Trophoblast cell (in vitro differentiated cells and primary cell): ENCODE data around the gene MRFAP1.

Experiments used
- DNase-seq, 2 donors: peaks; one replicate each; pipeline ENCODE4 v3.0.0-alpha.2; 2016
- H2AFZ ChIP-seq: 2 replicates; pipeline ENCODE4 v1.6.1; 2013; ENCODE audit warnings: low read length, moderate library complexity, mild to moderate bottlenecking; ENCODE audit not compliant: insufficient read depth, poor library complexity
- H2AK5ac ChIP-seq: 2 replicates; pipeline ENCODE4 v1.6.1; 2013; ENCODE audit warnings: mild to moderate bottlenecking, low read length
- H2BK120ac ChIP-seq: 2 replicates; pipeline ENCODE4 v1.6.1; 2013; ENCODE audit warnings: low read length, mild to moderate bottlenecking, moderate library complexity; ENCODE audit not compliant: insufficient read depth, poor library complexity
- H2BK12ac ChIP-seq: 2 replicates; pipeline ENCODE4 v1.6.1; 2013; ENCODE audit warnings: mild to moderate bottlenecking, low read length, moderate library complexity
- H2BK5ac ChIP-seq: 2 replicates; pipeline ENCODE4 v1.6.1; 2013; ENCODE audit warnings: low read length, low read depth, moderate library complexity, mild to moderate bottlenecking; ENCODE audit not compliant: poor library complexity
- H3K14ac ChIP-seq: 2 replicates; pipeline ENCODE4 v1.6.1; 2013; ENCODE audit warnings: mild to moderate bottlenecking, low read length
- H3K18ac ChIP-seq: 2 replicates; pipeline ENCODE4 v1.6.1; 2013; ENCODE audit warnings: mild to moderate bottlenecking, low read length
- H3K23ac ChIP-seq: 2 replicates; pipeline ENCODE4 v1.6.1; 2013; ENCODE audit warnings: low read length
- H3K27ac ChIP-seq: 2 replicates; pipeline ENCODE4 v1.5.1; 2013; ENCODE audit warnings: low read depth, mild to moderate bottlenecking, inconsistent platforms, low read length, moderate library complexity
- H3K27me3 ChIP-seq: 2 replicates; pipeline ENCODE4 v1.6.1; 2013; ENCODE audit warnings: inconsistent platforms, mild to moderate bottlenecking, low read length, moderate library complexity; ENCODE audit not compliant: insufficient read depth
- H3K36me3 ChIP-seq, 2 experiments: 1 replicate in 1 of 2; 2 replicates in 1 of 2; pipeline ENCODE4 v1.6.1; 2013; ENCODE audit warnings: low read length in 2 of 2, mild to moderate bottlenecking in 2 of 2, moderate library complexity in 1 of 2; ENCODE audit not compliant: insufficient read depth in 2 of 2, control insufficient read depth in 1 of 2
- H3K4ac ChIP-seq: 2 replicates; pipeline ENCODE4 v1.6.1; 2013; ENCODE audit warnings: low read depth, mild to moderate bottlenecking, low read length, moderate library complexity
- H3K4me1 ChIP-seq, 2 experiments: 1 replicate in 1 of 2; 2 replicates in 1 of 2; pipeline ENCODE4 v1.6.1; 2013; ENCODE audit warnings: low read length in 2 of 2, mild to moderate bottlenecking in 2 of 2, moderate library complexity in 1 of 2; ENCODE audit not compliant: insufficient read depth in 2 of 2, control insufficient read depth in 1 of 2
- H3K4me2 ChIP-seq: 2 replicates; pipeline ENCODE4 v1.6.1; 2013; ENCODE audit warnings: inconsistent platforms, mild to moderate bottlenecking, low read length, moderate library complexity
- H3K4me3 ChIP-seq: 2 replicates; pipeline ENCODE4 v1.5.1; 2013; ENCODE audit warnings: mild to moderate bottlenecking, low read depth, low read length, inconsistent platforms
- H3K79me1 ChIP-seq: one replicate; pipeline ENCODE4 v1.6.1; 2013; ENCODE audit warnings: low read length
- H3K79me2 ChIP-seq: 2 replicates; pipeline ENCODE4 v1.6.1; 2013; ENCODE audit warnings: low read length, mild to moderate bottlenecking; ENCODE audit not compliant: control insufficient read depth, insufficient read depth, poor library complexity
- H3K9ac ChIP-seq: 2 replicates; pipeline ENCODE4 v1.6.1; 2013; ENCODE audit warnings: mild to moderate bottlenecking, low read length
- H3K9me3 ChIP-seq: 2 replicates; pipeline ENCODE4 v1.6.1; 2013; ENCODE audit warnings: low read depth, mild to moderate bottlenecking, control low read depth, inconsistent platforms, low read length; ENCODE audit not compliant: insufficient read depth
- H4K12ac ChIP-seq: 2 replicates; pipeline ENCODE4 v1.6.1; 2013; ENCODE audit warnings: low read depth, mild to moderate bottlenecking, low read length, moderate library complexity
- H4K8ac ChIP-seq: 2 replicates; pipeline ENCODE4 v1.6.1; 2013; ENCODE audit warnings: low read depth, mild to moderate bottlenecking, low read length, moderate library complexity
- H4K91ac ChIP-seq: one replicate; pipeline ENCODE4 v1.6.1; 2013; ENCODE audit warnings: low read depth, mild to moderate bottlenecking, low read length, moderate library complexity
- WGBS: extraction: QIAGEN DNeasy Blood & Tissue Kit; methylation state at CpG from one replicate; pipeline ENCODE4 v1.1.7; 2013; ENCODE audit warnings: missing lambda C conversion rate; ENCODE audit not compliant: insufficient read length, insufficient coverage; ENCODE audit errors: extremely low coverage; 5-methylcytosine and 5-hydroxymethylcytosine counted together

Gene MRFAP1

GRCh38 chr4:6688879-6689505 is 48.5 kb downstream of the MRFAP1 start:
- peak overlapping the region; percentile 99 for H3K18ac ChIP-seq
- H2BK12ac ChIP-seq = peak overlapping the region; percentile 100
- H3K4me1 ChIP-seq = peaks cover 41 to 47% of the 10 kb centered on the region in 2 experiments
- no peak overlapping the region for H3K4me3 ChIP-seq
- peak overlapping the region; percentile 95 for H4K8ac ChIP-seq
- H3K14ac ChIP-seq = peak overlapping the region; percentile 99
- peaks cover 5% of the 10 kb centered on the region for H3K9me3 ChIP-seq
- peak overlapping the region; percentile 99 for H2BK5ac ChIP-seq
- H2AFZ ChIP-seq = peak overlapping the region; percentile 87
- H3K4ac ChIP-seq = peak overlapping the region; percentile 95
- H4K12ac ChIP-seq = peak overlapping the region; percentile 90
- no CpG with 5 or more reads among the region's 23 CpGs for WGBS
- H3K79me2 ChIP-seq = peaks cover 12% of the 10 kb centered on the region
- peak overlapping the region; percentile 99 for H2BK120ac ChIP-seq
- H2AK5ac ChIP-seq = peak overlapping the region; percentile 99
- no peak overlapping the region for H3K23ac ChIP-seq
- no peaks in the 10 kb centered on the region for H3K27me3 ChIP-seq
- peaks cover 47% of the 10 kb centered on the region for H3K79me1 ChIP-seq
- H3K4me2 ChIP-seq = peak overlapping the region; percentile 1
- peak; percentile 97 to 98 for DNase-seq
- peak overlapping the region; percentile 99 for H3K27ac ChIP-seq
- no peaks in the 10 kb centered on the region for H3K36me3 ChIP-seq
- peak overlapping the region; percentile 100 for H4K91ac ChIP-seq
- no peak overlapping the region for H3K9ac ChIP-seq

GRCh38 chr4:6689506-6689960 is 49.0 kb downstream of the MRFAP1 start:
- H3K14ac ChIP-seq = peak overlapping the region; percentile 99
- H2BK12ac ChIP-seq = peak overlapping the region; percentile 100
- WGBS = no CpG with 5 or more reads among the region's 15 CpGs
- no peak overlapping the region for H3K9ac ChIP-seq
- peak overlapping the region; percentile 100 for H4K91ac ChIP-seq
- H3K23ac ChIP-seq = no peak overlapping the region
- H3K79me1 ChIP-seq = peaks cover 52% of the 10 kb centered on the region
- H3K18ac ChIP-seq = peak overlapping the region; percentile 99
- H3K27me3 ChIP-seq = no peaks in the 10 kb centered on the region
- H3K9me3 ChIP-seq = peaks cover 5% of the 10 kb centered on the region
- peak overlapping the region; percentile 87 for H2AFZ ChIP-seq
- peak overlapping the region; percentile 1 for H3K4me2 ChIP-seq
- peak in 1 of 2 donors; percentile 46 for DNase-seq
- H2BK120ac ChIP-seq = peak overlapping the region; percentile 99
- H3K4me3 ChIP-seq = no peak overlapping the region
- peak overlapping the region; percentile 95 for H4K8ac ChIP-seq
- peak overlapping the region; percentile 99 for H2BK5ac ChIP-seq
- H4K12ac ChIP-seq = peak overlapping the region; percentile 90
- H3K4ac ChIP-seq = peak overlapping the region; percentile 95
- no peaks in the 10 kb centered on the region for H3K36me3 ChIP-seq
- H3K4me1 ChIP-seq = peaks cover 46 to 52% of the 10 kb centered on the region in 2 experiments
- peaks cover 13% of the 10 kb centered on the region for H3K79me2 ChIP-seq
- peak overlapping the region; percentile 99 for H2AK5ac ChIP-seq
- H3K27ac ChIP-seq = peak overlapping the region; percentile 99
